Stomach (tissue), 4 donors: ENCODE data around the gene ANKFY1.

Source experiments
- POLR2AphosphoS5 ChIP-seq, 3 donors: sonication (generic); formaldehyde crosslinking; IDR thresholded peaks; one replicate each; pipeline ENCODE4 v1.6.1; 2016; ENCODE audit warnings: antibody characterized with exemption in 3 of 3
- TF ChIP-seq, protein P1 (sequence below), 7 experiments: fragments of 450-650 bp in 4 of 7; fragments of 200-600 bp in 3 of 7; sonication (generic) in 3 of 7; IDR thresholded peaks; one replicate each; pipeline ENCODE4 v1.5.1; 2016 to 2019; ENCODE audit warnings: antibody characterized with exemption in 7 of 7, control low read depth in 2 of 7, mild to moderate bottlenecking in 1 of 7

DNA sequence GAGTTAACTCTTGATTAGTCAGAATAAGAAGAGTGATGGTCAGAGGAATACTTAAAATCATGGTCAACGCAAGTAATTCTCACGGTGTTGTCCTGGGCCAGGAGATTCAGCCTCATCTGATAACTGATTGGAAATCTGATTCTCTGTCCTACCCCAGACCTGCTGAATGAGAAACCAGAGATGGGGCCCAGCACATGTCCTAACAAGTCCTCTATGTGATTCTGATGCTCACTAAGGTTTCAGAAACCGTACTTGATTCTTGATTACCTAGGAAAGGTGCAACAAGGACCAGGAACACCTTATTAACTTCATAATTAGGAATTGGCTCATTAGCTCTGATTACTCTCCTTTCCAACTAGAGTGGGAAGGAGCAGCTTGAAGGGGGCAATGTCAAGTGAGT is 44.5 kb downstream of the ANKFY1 start:
- TF ChIP-seq, protein P1, sequence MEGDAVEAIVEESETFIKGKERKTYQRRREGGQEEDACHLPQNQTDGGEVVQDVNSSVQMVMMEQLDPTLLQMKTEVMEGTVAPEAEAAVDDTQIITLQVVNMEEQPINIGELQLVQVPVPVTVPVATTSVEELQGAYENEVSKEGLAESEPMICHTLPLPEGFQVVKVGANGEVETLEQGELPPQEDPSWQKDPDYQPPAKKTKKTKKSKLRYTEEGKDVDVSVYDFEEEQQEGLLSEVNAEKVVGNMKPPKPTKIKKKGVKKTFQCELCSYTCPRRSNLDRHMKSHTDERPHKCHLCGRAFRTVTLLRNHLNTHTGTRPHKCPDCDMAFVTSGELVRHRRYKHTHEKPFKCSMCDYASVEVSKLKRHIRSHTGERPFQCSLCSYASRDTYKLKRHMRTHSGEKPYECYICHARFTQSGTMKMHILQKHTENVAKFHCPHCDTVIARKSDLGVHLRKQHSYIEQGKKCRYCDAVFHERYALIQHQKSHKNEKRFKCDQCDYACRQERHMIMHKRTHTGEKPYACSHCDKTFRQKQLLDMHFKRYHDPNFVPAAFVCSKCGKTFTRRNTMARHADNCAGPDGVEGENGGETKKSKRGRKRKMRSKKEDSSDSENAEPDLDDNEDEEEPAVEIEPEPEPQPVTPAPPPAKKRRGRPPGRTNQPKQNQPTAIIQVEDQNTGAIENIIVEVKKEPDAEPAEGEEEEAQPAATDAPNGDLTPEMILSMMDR (IDR thresholded peaks at IDR 0.05), result no peak
- TF ChIP-seq POLR2AphosphoS5 (IDR thresholded peaks at IDR 0.05), result no peak
